GM21528 (cell line): ENCODE measurements around the gene MDH2.
"Not testable (repeated sequence)": the region's sequence is repeated elsewhere in the genome, so short reads cannot be mapped to it uniquely, and the experiment has no call there.

Source experiments
- ATAC-seq: cut with Tn5 transposase; IDR thresholded peaks from one replicate; pipeline ENCODE4 v1.9.1; 2021; ENCODE audit warnings: mild to moderate bottlenecking, moderate library complexity; ENCODE audit not compliant: unreplicated experiment, low FRiP score

MDH2 gene, protein sequence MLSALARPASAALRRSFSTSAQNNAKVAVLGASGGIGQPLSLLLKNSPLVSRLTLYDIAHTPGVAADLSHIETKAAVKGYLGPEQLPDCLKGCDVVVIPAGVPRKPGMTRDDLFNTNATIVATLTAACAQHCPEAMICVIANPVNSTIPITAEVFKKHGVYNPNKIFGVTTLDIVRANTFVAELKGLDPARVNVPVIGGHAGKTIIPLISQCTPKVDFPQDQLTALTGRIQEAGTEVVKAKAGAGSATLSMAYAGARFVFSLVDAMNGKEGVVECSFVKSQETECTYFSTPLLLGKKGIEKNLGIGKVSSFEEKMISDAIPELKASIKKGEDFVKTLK

DNA sequence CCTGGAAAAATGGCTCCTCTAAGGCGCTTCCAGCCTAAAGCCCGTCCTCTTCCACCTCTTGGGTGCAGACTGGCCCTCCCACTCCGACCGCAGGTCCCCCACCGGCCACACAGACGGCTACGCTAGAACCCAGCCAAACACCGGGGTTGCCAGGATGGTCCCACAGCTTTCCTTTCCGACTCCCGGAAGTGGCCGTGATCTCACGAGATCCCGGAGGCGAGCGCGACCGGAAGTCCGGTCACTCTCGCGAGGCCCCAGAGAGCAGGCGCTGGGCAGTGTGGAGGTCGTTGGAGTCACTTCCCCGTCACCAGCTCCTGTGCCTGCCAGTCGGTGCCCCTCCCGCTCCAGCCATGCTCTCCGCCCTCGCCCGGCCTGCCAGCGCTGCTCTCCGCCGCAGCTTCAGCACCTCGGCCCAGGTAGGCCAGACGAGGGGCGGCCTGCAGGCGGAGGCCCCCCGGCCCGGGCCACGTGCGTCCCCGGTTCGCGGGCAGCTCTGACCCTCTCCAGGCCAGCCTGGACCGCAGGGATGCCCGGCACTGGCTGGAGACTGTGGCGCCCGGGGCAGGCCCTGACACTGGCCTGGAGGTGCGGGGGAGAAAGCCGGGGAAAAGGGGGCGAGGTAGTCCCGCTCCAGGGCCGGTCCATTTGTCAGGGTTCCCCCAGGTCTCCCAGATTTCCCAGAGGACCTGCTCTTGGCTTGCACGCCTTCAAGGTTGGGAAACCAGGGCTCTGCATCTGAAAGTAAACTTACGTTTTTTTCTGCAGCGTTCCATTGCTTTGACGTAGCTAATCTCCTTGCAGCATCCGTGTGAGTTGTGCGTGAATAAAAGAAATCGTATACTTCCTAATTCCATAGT is at the start of gene MDH2, which contains the start of gene STYXL1:
Gene MDH2 (plus strand): TSS at position 296 of the 857 bp plus-strand sequence. CDS start 55 bp downstream, at position 351.
Gene STYXL1 (minus strand): TSS at position 190 of the 857 bp plus-strand sequence. CDS start 17,477 bp downstream, outside the sequence.
- ATAC-seq, result peak; percentile 90

DNA sequence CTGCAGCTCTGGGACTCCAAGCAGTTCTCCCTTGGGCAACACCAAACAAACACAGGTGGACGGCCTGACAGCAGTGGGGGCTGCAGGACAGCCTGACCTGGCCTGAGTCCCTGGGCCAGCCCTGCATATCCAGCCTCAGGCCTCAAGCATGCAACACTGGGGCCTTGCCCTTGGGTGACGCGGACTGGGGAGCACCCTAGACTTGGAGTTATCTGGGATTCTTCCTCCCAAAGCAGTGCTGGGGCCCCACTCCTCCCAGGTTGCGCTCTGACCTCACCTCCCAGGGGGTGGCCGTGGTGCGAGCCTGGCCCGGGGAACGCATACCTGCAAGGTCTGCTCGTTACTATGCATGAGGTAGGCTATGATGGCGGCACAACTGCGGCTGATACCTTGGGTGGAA is 47.3 kb upstream of the MDH2 start:
- ATAC-seq, result no peak

DNA sequence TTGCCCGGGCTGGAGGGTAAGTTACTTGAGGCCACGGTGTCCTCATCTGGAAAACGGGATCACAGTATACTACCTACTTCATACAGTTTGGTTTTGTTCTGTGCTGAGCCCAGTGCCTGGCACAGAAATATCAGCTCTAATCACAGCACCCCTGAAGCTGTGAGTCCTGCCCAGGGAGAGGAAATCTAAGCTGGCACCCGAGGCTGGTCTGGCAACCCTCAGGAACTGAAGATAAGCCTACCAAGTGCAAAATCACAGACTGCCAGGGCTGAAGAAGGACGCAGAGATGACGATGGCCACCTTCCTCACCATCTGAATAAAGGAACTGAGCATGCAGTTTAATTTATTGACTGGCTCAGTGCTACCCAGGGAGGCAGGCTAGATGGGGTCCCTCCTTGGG is 45.8 kb upstream of the MDH2 start:
- no peak for ATAC-seq

DNA sequence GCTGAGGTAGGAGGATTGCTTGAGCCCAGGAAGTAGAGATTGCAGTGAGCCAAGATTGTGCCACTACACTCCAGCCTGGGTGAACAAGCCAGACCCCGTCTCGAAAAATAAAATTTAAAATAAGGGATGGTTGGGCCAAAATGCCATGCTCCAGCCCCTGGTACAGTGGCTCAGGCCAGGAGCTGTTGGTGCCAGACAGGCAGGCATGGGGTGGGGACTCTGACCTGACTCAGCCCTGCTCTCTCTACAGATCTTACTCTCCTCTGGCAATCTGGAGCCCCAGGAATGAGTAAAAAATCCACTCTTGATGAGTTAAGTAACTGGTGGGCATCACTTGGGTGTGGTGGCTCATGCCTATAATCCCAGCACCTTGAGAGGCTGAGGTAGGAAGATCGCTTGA is 45.1 kb upstream of the MDH2 start:
- ATAC-seq, result no peak

DNA sequence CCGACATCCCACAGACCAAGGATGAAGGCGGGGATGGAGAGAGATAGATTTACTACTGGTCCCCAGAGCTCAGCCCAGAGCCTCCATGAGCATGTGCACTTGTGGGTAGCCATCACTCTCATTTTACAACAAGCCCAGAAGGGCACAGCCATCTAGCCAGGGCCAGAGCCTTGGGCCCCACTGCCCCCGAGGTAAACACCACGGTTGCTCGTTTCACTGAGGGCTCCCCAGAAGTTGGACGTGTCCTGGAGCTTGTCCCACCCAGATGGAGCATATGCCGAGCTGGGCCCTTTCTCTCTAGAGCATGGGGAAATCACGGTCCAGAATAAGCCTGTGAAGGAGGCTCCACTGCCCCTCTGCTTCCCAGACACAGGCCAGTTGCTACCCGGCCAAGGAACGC is 44.6 kb upstream of the MDH2 start:
- no peak for ATAC-seq

DNA sequence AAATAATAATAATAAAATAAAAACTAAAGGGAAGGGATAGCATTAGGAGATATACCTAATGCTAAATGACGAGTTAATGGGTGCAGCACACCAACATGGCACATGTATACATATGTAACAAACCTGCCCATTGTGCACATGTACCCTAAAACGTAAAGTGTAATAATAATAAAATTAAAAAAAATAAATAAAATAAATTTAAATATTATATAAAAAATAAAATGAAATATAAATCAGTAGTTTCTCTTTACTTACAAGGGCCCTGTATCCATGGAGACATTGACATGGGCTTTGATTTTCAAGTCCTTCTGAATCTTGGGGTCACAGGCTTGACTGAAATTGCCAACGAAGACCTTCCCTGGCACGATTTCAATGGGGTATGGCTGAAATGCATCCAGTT is 42.9 kb upstream of the MDH2 start:
- not testable (repeated sequence) for ATAC-seq

DNA sequence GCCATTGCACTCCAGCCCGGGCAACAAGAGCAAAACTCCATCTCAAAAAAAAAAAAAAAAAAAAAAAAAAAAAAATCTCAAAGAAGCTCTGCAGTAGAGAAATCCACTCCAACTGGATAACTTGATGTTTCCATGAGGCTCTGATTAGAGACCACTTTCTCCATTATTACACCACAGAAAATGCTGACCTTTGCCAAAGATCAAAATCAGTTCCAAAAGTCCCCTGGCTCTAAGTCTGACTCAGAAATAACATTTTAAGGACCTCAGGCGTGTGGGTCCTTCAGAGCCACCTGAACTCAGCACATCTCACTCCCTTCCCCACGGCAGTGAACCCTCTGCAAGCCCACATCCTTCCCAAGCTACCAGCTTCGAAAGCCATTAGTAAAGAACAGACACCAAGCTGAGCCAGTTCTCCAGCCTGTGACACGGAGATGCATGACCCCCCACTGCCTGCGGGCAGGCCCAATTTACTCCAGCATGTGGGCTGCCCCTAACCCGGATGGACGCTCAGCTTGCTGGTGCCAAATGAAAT is 39.7 kb upstream of the MDH2 start:
- no peak for ATAC-seq

DNA sequence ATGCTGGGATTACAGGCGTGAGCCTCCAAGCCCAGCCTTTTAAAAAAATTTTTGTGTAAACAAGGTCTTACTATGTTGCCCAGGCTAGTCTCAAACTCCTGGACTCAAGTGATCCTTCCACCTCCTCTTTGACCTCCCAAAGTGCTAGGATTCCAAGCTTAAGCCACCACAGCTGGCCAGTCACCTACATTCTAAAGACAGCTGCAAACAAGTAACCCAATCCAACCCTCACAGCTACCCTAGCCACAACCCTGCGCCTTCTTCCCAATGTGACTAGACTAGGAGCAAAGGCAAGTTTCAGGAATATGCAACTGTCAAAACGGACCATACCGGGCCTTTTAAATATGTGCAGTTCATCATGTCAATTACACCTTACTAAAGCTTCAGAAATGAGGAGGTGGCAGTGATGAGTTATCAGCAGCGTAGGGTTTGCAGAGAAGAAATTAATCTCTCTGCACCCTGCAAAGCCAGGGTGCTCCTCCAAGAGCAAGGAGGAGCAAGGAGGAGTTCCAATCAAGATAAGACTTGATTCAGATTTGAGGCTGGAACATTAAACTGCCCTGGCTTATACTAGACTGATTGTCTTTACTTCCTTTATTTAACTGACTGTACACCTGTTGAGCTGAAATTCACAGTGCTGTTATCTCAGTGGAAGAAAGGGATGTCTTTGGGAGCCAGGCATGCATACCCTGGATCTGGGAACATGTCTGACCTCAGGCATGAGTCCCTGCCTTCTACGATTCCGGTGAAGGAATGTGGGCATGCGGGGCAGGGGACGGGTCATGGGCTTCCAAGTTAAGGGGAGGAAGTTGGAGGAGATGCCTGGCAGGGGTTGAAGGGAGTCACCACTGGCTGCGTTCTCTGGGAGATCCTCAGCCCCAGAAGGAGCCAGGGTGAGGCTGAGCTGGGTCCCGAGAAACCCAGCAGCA is 38.0 kb upstream of the MDH2 start:
- ATAC-seq, result no peak

DNA sequence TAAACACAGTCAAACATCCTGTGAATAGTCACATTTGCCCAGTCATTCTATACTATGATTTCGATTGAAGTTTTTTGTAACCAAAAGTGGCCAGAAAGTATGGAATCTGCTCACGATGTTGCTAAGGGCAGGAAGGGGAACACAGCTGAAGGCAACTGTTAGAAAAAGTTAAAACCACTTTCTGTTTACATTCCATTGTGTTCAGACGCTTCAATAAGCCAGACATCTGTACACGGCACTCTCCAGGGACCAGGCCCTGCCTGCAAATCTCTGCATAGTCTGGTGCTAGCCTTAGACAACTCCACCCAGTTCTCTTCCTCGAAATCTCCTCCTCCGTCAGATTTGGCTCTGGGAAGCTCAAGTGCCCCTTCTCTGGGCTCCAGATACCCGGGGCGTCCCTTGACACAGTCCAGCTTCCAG is 36.5 kb upstream of the MDH2 start:
- ATAC-seq, result no peak

DNA sequence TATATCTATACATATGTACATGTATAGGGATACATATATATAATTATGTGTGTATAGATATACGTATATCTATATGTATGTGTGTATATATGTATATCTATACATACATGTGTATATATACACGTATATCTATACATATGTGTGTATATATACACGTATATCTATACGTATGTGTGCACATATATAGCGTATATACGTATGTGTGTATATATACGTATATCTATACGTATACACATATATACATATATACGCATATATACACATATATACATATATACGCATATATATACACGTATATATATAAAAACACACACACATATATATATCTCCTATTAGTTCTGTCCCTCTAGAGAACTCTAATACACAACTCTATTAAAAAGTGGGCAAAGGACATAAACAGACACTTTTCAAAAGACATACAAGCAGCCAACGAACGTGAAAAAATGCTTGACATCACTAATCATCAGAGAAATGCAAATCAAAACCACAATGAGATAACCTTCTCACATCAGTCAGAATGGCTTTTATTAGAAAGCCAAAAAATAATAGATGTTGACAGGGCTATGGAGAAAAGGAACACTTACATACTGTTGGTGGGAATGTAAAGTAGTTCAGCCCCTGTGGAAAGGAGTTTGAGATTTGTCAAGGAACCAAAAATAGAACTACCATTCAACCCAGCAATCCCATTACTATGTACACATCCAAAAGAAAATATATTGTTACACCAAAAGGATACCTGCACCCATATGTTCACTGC is 31.5 kb upstream of the MDH2 start:
- ATAC-seq, result no peak

DNA sequence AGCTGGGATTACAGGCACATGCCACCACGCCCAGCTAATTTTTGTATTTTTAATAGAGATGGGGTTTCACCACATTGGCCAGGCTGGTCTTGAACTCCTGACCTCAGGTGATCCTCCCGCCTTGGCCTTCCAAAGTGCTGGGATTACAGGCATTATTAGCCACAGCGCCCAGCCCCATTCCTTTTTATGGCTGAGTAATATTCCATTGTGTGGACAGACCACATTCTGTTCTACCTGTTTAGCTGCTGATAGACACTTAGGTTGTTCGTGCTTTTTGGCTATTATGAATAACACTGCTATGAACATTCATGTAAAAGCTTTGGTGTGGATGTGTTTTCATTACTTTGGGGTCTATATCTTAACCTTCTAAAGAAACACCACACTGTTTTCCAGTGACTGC is 29.4 kb upstream of the MDH2 start:
- ATAC-seq, result not testable (repeated sequence)

DNA sequence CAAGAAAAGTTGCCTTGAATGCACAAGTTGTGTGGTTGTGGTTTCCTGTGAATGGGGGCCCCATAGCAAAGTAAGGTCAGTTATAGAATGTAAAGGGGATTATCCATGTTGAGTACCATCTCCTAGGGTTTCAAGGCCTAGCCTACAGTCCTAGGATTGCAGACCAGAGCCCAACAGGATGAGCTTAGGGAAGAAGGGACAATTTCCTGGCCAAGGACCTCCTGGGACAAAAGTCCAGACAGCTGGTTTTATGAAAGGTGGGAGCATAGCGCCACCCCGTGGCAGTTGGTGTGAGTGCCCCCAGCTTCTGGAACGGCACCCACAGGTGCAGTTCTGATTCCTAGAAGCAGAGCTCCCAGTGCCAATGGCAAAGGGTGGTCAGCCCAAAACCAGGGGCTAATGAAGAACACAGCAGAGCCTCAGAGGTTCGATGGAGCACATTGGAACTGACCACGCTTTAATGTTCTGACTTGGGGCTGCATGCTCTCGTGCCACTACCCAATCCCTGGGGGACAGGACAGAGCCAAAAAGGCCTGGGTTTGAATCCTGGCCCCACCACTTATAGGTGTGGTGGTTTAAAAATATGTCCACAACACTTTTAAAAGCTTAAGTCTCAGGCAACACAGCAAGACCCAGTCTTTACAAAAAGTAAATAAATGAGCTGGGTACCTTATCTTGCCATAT is 27.7 kb upstream of the MDH2 start:
- no peak for ATAC-seq

DNA sequence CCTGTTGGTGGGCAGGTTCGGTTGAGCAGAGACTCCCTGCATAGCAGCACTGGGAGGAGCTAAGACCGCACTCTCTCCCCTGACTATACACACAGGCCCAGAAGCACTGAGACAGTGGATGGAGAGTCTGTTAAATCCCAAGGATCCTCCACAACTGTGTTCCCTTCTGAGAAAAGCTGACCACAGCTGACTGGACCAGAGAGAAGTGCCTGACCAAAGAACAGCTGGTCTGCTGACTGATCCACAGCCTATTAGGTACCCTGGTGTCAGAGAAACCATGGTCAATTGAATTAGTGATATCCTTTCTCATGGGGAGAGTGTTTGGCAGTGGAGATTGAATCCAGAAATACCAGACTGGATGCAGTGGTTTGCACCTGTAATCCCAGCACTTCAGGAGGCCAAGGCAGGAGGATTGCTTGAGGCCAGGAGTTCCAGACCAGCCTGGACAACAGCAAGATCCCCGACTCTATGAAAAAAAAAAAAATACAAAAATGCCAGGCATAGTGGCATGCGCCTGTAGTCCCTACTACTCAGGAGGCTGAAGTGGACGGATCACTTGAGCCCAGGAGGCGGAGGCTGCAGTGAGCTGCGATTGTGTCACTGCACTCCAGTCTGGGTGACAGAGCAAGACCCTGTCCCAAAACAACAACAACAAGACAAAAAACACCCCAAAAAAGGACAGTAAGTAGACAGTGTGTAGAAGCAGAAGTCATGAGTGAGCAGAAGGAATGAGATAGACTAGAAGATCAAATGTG is 25.7 kb upstream of the MDH2 start:
- ATAC-seq, result no peak

DNA sequence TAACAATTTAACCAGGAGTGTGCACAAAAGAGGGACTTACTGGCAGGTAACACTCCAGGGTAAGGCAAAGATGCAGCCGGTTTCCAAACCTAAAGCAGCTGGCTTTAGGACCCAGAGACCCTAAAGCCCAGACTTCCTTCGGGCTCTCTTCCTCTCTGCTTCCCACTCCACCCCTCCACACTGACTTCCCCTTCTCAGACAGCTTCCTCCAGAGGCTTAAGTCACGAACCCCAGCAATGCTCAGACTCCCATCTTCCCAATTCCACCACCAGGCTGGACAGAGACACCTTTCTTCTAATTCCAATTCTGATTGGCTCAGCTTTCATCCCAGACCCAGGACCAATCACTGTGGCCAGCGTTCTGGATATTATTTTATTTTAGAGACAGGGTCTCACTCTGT is 24.9 kb upstream of the MDH2 start:
- ATAC-seq, result no peak

DNA sequence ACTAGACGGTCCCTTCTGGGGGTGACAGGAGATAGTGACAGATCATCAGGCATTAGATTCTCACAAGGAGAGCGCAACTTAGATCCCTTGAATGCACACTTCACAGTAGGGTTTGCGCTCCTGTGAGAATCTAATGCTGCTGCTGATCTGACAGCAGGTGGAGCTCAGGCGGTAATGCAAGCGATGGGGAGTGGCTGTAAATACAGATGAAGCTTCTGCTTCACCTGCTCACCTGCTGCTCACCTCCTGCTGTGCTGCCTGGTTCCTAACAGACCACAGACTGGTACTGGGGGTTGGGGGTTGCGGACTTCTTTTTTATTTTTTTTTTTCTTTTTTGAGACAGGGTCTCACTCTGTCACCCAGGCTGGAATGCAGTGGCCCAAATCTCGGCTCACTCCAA is 18.2 kb upstream of the MDH2 start:
- ATAC-seq, result not testable (repeated sequence)

DNA sequence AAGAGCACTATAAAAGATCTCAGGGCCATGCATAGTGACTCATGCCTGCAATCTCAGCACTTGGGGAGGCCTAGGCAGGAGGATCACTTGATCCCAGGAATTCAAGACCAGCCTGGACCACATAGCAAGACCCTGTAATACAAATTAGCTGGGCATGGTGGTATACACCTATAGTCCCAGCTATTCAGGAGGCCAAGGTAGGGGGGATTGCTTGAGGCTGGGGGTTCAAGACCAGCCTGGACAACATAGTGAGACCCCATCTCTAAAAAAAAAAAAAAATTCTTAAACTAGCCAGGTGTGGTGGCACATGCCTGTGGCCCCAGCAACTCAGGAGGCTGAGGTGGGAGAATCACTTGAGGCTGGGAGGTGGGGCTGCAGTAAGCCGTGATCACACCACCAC is 15.9 kb upstream of the MDH2 start:
- ATAC-seq, result no peak

DNA sequence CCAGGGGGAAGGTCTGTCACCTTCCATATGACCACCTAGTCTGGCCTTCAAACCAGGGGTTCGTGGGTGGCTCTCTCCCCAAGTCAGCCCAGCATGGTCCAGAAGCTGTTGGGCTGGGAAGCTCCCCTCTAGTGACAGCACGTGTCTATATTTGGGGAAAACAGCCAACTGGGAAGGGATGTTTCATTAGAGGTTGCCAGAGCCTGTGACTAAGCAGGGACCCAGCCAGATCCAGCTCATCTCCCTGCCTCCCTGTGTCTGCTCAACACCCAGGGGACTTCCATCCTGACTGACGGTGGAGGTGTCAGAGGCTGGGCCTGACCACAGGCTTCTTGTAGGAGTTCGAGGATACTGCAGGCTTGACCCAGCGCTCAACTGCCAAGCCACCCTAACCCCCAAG is 10.6 kb upstream of the MDH2 start:
- ATAC-seq, result no peak

DNA sequence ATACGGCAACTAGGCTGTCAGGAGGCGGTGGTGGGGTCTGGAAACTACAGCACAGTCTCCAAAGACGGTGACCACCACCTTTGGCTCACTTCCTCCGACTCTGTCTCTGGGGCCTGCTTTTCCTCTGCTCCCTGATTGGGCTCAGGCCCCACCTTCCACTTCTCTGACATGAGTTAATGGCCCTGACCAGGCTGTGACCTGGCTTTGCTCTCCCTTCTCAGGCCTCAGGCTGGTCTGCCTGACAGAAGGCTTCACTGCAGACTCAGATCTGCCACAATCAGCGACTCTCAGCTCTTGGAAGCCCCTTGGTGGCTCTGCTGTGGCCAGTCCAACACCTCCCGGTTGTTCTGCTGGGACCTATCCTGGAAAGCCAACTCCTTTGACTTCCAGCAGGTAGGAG is 7.8 kb upstream of the MDH2 start:
- ATAC-seq, result no peak
